ENCODE measurements around the gene GPD2.
A peak's percentile ranks its signal among the peaks of the same experiment; 100 is the strongest.
"Not testable (repeated sequence)": the region's sequence is repeated elsewhere in the genome, so short reads cannot be mapped to it uniquely, and the experiment has no call there.

Gene GPD2

DNA sequence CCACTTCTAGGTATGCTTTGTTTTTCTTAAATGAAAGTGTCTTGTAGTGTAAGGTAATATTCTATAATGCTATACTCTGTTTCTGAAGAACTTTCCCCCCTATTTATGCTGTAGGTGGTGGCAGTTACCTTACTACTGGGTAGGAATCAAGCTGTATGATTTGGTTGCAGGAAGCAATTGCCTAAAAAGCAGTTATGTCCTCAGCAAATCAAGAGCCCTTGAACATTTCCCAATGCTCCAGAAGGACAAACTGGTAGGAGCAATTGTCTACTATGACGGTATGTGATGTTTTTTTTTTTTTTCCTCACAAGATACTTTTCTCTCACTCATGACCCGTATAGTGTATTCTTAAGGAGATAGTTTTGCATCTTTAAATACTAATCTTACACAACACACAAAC lies 77.0 kb downstream of the GPD2 start:
- DNase-seq (ENCODE audit: insufficient read length) (no peak), FAIRE-seq (no peak)
- TF ChIP-seq POLR2AphosphoS5 (IDR thresholded peaks at IDR 0.05; ENCODE audit: low read depth, low read length) (no peak), POLR2A (IDR thresholded peaks at IDR 0.05; ENCODE audit: low read depth, low read length) (no peak), TAF1 (IDR thresholded peaks at IDR 0.05; ENCODE audit: borderline replicate concordance, low read depth, low read length) (no peak)

DNA sequence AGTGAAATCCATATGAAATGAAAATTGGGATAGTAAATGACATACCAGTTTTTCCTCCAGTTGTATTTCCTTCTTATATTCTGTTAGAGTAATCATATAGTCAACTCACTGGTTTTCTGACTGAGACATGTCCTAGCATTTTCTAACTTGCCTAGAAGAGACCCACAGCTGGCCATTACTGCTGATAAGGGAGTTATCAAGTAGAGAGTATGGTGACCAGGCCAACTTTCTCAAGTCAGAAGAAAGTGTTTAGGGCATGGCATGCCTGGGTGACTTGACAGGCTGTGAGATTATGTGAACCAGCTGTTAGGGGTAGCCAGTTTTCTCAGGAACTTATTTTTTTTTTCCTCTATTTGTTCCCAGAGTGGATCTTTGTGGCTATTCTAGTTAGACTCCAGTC lies 81.2 kb downstream of the GPD2 start:
- DNase-seq (ENCODE audit: insufficient read length) (no peak), FAIRE-seq (no peak)
- no peak for TF ChIP-seq POLR2A (IDR thresholded peaks at IDR 0.05; ENCODE audit: low read depth, low read length)
- no peak for TF ChIP-seq TAF1 (IDR thresholded peaks at IDR 0.05; ENCODE audit: borderline replicate concordance, low read depth, low read length)

DNA sequence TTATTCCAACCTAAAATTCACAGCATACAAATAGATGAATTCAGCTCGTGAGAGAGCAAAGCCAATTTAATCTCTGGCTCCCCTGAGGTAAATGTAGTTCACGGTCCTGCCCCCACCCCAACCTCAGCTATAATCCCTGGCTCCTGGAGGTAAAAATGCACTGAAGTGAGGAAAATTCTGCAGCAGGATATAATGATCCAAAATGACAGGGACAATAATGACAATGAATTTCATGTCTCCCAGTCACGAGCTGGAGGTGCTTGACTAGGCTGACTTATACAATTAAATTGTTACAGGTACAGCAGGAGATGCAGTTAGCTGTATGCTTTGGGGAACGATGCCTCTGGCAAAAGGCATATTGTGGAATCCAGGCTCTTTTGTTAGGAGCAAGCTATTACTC lies 82.0 kb downstream of the GPD2 start:
- TF ChIP-seq POLR2A (IDR thresholded peaks at IDR 0.05; ENCODE audit: low read depth, low read length) (no peak), POLR2AphosphoS5 (IDR thresholded peaks at IDR 0.05; ENCODE audit: low read depth, low read length) (no peak), TAF1 (IDR thresholded peaks at IDR 0.05; ENCODE audit: borderline replicate concordance, low read depth, low read length) (no peak)
- FAIRE-seq (no peak), DNase-seq (ENCODE audit: insufficient read length) (no peak)

DNA sequence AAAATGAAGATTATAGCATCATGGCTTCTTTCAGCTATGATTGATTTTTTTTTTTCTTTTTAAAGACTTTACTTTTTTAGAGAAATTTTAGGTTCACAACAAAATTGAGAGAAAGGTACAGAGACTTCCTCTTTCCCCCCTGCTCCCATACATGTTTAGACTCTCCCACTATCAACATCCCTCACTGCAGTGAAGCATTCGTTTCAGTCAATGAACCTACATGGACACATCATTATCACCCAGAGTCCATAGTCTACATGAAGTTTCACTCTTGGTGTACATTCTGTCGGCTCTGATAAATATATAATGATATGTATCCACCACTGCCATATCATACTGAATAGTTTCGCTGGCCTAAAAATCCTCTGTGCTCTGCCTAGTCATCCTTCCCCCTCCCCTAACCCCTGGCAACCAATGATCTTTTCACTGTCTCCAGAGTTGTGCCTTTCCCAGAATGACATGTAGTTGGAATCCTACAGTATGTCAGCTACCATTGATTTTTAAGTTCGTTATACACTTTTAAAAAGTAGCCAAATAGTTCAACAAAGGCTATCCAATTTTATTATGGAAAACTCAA lies 86.8 kb downstream of the GPD2 start:
- no peak for TF ChIP-seq POLR2A (IDR thresholded peaks at IDR 0.05; ENCODE audit: low read depth, low read length)
- no peak for TF ChIP-seq TAF1 (IDR thresholded peaks at IDR 0.05; ENCODE audit: borderline replicate concordance, low read depth, low read length)
- no peak for TF ChIP-seq POLR2AphosphoS5 (IDR thresholded peaks at IDR 0.05; ENCODE audit: low read depth, low read length)
- DNase-seq (ENCODE audit: insufficient read length) = no peak
- no peak for FAIRE-seq

DNA sequence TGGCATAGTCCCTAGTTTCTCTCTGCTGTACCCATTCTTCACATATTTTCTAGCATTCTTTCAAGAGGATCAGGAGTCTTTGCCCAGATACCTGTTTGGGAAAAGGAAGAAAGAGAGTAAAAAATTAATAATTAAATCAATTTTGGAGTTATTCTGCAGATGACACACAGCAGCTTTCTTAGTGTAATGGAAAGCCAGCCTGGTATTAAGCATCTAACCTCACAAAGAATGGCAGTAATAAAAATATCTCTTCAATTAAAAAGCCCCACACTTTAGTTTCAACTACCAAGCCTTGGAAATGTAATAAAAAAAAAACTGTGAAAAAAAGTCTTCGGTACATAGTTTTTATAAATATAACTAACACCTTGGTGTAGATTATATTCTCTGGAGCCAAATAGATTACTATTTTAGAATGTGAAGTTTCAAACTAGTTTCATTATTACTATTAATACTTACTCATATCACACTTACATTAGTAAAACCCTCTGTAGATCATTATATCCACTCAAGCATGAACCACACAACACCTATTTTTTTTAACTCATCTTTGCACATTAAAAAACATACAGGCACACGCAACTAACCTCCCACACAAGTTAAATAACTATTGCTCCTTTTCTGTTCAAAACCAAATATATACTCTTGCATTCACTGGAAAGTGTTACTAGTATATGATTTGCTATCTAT lies 90.9 kb downstream of the GPD2 start:
- FAIRE-seq (no peak), DNase-seq (ENCODE audit: insufficient read length) (no peak)
- TF ChIP-seq POLR2AphosphoS5 (IDR thresholded peaks at IDR 0.05; ENCODE audit: low read depth, low read length) = no peak
- TF ChIP-seq TAF1 (IDR thresholded peaks at IDR 0.05; ENCODE audit: borderline replicate concordance, low read depth, low read length) = no peak

DNA sequence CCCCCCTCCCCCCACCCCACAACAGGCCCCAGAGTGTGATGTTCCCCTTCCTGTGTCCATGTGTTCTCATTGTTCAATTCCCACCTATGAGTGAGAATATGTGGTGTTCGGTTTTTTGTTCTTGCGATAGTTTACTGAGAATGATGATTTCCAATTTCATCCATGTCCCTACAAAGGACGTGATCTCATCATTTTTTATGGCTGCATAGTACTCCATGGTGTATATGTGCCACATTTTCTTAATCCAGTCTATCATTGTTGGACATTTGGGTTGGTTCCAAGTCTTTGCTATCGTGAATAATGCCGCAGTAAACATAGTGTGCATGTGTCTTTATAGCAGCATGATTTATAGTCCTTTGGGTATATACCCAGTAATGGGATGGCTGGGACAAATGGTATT lies 92.4 kb downstream of the GPD2 start:
- DNase-seq (ENCODE audit: insufficient read length); FAIRE-seq: not testable (repeated sequence)

DNA sequence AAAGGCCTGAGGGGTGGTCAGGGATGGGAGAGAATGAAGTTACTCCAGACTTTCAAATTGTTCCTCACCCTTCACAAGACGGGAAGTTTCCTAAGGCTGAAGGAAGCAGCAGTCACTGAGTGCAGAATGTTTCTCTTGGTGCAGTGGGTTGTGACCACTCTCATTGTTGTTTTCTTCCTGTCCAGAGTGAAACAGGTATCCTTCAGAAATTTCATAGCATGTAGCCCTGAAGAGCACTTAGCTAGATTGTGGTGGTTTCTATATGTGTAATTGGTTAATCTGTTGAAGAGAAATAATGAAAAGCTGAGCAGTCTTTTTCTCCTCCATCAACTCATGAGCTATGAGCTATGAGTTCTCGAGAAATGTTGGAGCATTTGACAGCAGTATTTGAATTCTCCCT lies 96.8 kb downstream of the GPD2 start:
- TF ChIP-seq POLR2A (IDR thresholded peaks at IDR 0.05; ENCODE audit: low read depth, low read length) (no peak), POLR2AphosphoS5 (IDR thresholded peaks at IDR 0.05; ENCODE audit: low read depth, low read length) (no peak), TAF1 (IDR thresholded peaks at IDR 0.05; ENCODE audit: borderline replicate concordance, low read depth, low read length) (no peak)
- peak; percentile 73 for FAIRE-seq
- DNase-seq (ENCODE audit: insufficient read length) = no peak

DNA sequence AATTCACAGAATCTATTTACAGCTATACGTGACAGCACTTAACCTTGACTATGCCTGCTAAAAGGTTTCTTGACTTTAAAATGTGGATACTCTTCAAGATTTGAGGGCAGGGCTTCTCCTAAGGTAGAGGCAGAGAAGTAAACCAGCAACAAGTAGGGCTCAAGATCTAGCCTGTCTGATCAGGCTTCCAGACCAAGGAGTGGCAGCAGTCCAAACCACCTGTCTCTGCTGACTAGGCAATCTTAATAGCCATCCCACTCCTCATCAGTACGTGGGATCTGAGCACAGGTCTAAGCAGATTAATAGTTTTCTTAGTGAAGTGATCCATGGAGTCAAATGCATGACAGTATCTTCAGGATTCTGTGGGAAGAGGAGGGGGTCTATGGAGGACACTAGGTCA lies 100.4 kb downstream of the GPD2 start:
- DNase-seq (ENCODE audit: insufficient read length) = no peak
- TF ChIP-seq POLR2A (IDR thresholded peaks at IDR 0.05; ENCODE audit: low read depth, low read length) (no peak), POLR2AphosphoS5 (IDR thresholded peaks at IDR 0.05; ENCODE audit: low read depth, low read length) (no peak), TAF1 (IDR thresholded peaks at IDR 0.05; ENCODE audit: borderline replicate concordance, low read depth, low read length) (no peak)
- FAIRE-seq = no peak

DNA sequence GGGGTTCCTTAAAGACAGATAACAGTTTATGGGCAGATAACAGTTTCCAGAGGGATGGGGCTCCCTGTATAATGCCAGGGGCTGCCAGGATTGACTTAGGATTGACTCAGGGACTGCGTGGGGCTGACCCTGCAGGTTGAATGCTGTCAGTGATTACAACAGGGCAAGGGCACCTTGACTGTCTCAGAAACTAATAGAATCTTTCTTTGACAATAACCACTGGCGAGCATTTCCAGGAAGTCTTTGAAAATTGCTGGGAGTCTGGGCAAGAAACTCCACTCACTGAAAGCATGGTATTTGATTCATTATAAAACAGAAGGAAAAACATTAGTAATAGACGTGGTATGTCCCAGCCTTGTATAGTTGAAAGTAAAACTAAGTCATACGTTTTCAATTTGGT lies 101.0 kb downstream of the GPD2 start:
- no peak for FAIRE-seq
- no peak for DNase-seq (ENCODE audit: insufficient read length)
- TF ChIP-seq POLR2A (IDR thresholded peaks at IDR 0.05; ENCODE audit: low read depth, low read length) (no peak), TAF1 (IDR thresholded peaks at IDR 0.05; ENCODE audit: borderline replicate concordance, low read depth, low read length) (no peak), POLR2AphosphoS5 (IDR thresholded peaks at IDR 0.05; ENCODE audit: low read depth, low read length) (no peak)

DNA sequence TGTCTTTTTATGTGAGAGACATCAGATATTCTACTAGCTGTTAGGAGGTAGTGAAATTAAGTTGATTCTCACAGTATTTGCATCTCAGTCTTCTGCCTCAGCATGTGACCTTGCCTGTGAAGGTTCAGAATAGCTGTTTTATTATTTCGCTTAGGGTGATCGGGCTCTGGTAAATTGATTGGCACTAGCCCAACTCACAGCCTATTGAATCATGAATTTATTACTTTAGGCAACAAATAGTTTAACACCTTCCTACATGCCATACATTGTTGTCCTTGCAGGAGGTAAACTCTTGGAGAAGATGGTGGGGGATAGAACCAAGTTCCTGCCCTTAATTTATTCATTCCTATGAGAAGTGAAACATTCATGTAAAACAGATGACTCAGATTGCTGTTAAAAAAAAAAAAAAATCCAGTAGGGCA lies 101.9 kb downstream of the GPD2 start:
- no peak for DNase-seq (ENCODE audit: insufficient read length)
- FAIRE-seq = no peak
- TF ChIP-seq POLR2A (IDR thresholded peaks at IDR 0.05; ENCODE audit: low read depth, low read length) = no peak

DNA sequence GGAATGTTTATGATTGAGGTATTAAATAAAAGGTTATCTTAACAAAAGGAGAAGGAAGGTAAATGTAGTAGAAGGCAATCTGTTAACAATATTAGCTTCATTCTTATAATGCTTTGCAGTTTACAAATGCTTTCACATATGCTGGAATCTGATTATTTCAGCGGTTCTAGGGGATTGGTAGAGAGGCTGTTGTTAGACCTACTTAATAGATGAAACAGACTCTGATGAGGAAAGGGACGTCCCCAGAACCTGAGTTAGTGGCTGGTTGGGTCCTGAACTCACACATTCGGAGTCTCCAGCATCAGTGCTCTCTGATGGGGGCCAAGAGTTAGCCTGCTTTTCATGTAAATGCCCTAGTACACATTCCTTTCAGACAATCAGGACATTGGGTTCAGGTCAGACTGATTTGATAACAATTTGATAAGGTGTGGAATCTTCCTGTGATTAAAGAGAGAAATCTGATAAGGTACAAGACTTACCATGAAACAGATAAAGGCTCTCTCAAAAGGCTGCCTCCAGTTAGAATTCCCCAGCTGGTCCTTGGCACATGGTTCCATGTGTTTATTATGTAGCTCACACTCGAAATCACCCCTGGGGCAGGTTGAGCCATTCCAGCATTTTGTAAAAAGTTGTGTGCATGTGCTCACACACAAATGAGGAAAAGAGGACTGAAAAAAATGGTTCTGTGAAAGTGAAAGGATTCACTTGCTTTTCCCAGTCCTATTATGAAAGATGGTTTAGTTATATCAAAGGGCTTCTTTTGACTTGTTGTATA lies 103.1 kb downstream of the GPD2 start:
- FAIRE-seq (no peak), DNase-seq (ENCODE audit: insufficient read length) (no peak)
- no peak for TF ChIP-seq POLR2AphosphoS5 (IDR thresholded peaks at IDR 0.05; ENCODE audit: low read depth, low read length)
- no peak for TF ChIP-seq TAF1 (IDR thresholded peaks at IDR 0.05; ENCODE audit: borderline replicate concordance, low read depth, low read length)

DNA sequence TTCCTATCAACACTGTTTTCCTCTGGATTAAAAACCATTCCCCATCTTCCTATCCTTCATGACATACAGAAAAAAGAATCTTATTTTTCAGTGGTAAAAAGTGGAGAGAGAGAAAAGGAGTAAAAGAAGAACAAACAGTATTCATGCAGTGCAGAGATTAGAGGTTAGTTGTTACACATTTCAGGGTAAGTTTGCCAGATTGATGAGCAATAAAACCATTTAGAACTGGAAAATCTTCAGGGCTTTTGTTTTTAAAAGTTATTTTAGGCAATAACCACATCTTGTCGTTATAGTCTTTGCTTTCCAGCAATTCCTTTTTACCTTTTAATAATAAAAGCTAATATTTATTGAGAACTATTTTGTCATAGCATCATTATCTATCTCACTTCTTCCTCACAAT lies 104.5 kb downstream of the GPD2 start:
- no peak for DNase-seq (ENCODE audit: insufficient read length)
- no peak for FAIRE-seq
- no peak for TF ChIP-seq TAF1 (IDR thresholded peaks at IDR 0.05; ENCODE audit: borderline replicate concordance, low read depth, low read length)
- no peak for TF ChIP-seq POLR2AphosphoS5 (IDR thresholded peaks at IDR 0.05; ENCODE audit: low read depth, low read length)
- no peak for TF ChIP-seq POLR2A (IDR thresholded peaks at IDR 0.05; ENCODE audit: low read depth, low read length)

Measured in GM12892 (cell line).